ENCODE results near the gene VPS45. TPM values are rescaled to one million over a fixed set of nuclear protein-coding genes. Genes with fewer than 3 reads are reported as not detected.

VPS45 gene
- total and polyA plus RNA-seq, 2 of the 13 experiments (the other 11 are each of a cell fraction or from before 2014, with no cell fraction given) = 15.2 to 25.2 TPM

DNA sequence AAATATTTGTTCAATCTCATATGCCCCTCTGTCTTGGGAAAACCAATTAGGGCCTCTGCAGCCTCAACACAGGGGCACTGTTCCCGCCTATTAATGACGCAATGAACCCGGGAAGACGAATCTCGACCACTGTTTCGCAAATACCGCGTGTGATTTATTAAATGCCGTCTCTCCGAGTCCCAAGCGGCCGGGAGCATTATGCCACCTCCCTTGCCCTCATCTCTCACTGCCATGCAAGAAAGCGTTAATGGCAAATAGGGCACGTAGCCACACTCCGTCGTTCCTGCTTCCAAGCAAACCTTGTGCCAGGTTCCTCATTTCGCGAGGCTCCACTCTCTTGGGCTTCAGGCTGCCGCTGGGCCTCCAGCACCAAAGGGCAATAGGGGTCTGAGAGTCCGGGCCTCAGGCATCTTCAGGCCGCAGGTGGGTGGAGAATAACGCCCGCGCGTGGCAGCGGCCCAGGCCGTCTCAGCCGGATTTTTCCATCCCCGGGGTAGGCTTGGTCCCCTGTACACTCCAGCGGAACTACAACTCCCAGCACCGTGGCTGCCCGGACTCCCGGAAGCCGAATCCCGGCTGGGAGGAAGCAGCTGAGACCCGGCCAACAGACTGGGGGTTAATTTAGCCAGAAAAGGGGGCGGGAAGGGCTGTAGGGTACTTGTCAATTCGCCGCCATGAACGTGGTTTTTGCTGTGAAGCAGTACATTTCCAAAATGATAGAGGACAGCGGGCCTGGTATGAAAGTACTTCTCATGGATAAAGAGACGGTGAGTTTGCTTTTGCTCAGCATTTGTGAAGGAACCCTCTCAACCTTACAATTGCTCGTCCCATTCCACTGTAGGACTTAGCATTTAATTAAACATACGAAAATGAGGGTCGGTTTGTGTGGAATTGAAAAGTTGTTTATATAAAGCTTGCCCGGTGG, at the start of gene VPS45 (continued):
- 0 out of 2 replicates have a peak, but pooled peaks have one; percentile 76 for TF ChIP-seq ZNF318 (CRISPR knock-in tag; IDR thresholded peaks at IDR 0.05)
- no peak; the same call in 1 of the 2 replicates for TF ChIP-seq HOXA9 (CRISPR knock-in tag; IDR thresholded peaks at IDR 0.05; ENCODE audit: borderline replicate concordance)
- TF ChIP-seq ZNF781 (CRISPR knock-in tag; IDR thresholded peaks at IDR 0.05; ENCODE audit: borderline replicate concordance, not compliant biosample characterization) = peak; percentile 49
- no peak for TF ChIP-seq LCORL (IDR thresholded peaks at IDR 0.05)
- TF ChIP-seq LCORL (CRISPR knock-in tag; IDR thresholded peaks at IDR 0.05) = peak; percentile 56; the same call in 1 of the 2 replicates
- 0 out of 2 replicates have a peak, but pooled peaks have one; percentile 21 for TF ChIP-seq ZNF160 (CRISPR knock-in tag; IDR thresholded peaks at IDR 0.05)
- TF ChIP-seq, protein P1, sequence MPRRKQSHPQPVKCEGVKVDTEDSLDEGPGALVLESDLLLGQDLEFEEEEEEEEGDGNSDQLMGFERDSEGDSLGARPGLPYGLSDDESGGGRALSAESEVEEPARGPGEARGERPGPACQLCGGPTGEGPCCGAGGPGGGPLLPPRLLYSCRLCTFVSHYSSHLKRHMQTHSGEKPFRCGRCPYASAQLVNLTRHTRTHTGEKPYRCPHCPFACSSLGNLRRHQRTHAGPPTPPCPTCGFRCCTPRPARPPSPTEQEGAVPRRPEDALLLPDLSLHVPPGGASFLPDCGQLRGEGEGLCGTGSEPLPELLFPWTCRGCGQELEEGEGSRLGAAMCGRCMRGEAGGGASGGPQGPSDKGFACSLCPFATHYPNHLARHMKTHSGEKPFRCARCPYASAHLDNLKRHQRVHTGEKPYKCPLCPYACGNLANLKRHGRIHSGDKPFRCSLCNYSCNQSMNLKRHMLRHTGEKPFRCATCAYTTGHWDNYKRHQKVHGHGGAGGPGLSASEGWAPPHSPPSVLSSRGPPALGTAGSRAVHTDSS (CRISPR knock-in tag; conservative IDR thresholded peaks at IDR 0.05) = 0 out of 2 replicates have a peak, but pooled peaks have one; percentile 27
- TF ChIP-seq ZFYVE20 (CRISPR knock-in tag; IDR thresholded peaks at IDR 0.05; ENCODE audit: borderline replicate concordance, low read depth) = no peak
- TF ChIP-seq YEATS2 (CRISPR knock-in tag; IDR thresholded peaks at IDR 0.05; ENCODE audit: borderline replicate concordance) = peak; percentile 68
- TF ChIP-seq SOX6 (IDR thresholded peaks at IDR 0.05) = no peak
- TF ChIP-seq SOX6 (CRISPR knock-in tag; IDR thresholded peaks at IDR 0.05) = peak; percentile 75
- no peak for TF ChIP-seq HNRNPUL1 (IDR thresholded peaks at IDR 0.05; ENCODE audit: low read depth, low read length)
- peak; percentile 38; the same call in 1 of the 2 replicates for TF ChIP-seq ZNF3 (CRISPR knock-in tag; IDR thresholded peaks at IDR 0.05)
- TF ChIP-seq ZNF773 (CRISPR knock-in tag; IDR thresholded peaks at IDR 0.05; ENCODE audit: borderline replicate concordance) = 0 out of 2 replicates have a peak, but pooled peaks have one; percentile 2
- TF ChIP-seq, protein P2, sequence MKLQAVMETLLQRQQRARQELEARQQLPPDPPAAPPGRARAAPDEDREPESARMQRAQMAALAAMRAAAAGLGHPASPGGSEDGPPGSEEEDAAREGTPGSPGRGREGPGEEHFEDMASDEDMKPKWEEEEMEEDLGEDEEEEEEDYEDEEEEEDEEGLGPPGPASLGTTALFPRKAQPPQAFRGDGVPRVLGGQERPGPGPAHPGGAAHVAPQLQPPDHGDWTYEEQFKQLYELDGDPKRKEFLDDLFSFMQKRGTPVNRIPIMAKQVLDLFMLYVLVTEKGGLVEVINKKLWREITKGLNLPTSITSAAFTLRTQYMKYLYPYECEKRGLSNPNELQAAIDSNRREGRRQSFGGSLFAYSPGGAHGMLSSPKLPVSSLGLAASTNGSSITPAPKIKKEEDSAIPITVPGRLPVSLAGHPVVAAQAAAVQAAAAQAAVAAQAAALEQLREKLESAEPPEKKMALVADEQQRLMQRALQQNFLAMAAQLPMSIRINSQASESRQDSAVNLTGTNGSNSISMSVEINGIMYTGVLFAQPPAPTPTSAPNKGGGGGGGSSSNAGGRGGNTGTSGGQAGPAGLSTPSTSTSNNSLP (IDR thresholded peaks at IDR 0.05; ENCODE audit: low read depth, low read length) = peak; percentile 49; the same call in 1 of the 2 replicates
- no peak for TF ChIP-seq NONO (IDR thresholded peaks at IDR 0.05)
- TF ChIP-seq NONO (CRISPR knock-in tag; conservative IDR thresholded peaks at IDR 0.05) = peak; percentile 71

All from HepG2 (cell line).